Body of pancreas (tissue), 4 donors: Measurements from ENCODE around the gene UQCRHL.

Experiments
- POLR2A ChIP-seq, 3 donors: fragments of 450-650 bp; IDR thresholded peaks; one replicate each; pipeline ENCODE4 v1.6.1; 2016; ENCODE audit warnings: antibody characterized with exemption in 3 of 3, mild to moderate bottlenecking in 2 of 3
- TF ChIP-seq, protein P1 (sequence below), 7 experiments: fragments of 450-650 bp in 4 of 7; fragments of 200-600 bp in 3 of 7; sonication (generic) in 3 of 7; IDR thresholded peaks; one replicate each; pipeline ENCODE4 v1.5.1; 2016 to 2019; ENCODE audit warnings: antibody characterized with exemption in 7 of 7

DNA sequence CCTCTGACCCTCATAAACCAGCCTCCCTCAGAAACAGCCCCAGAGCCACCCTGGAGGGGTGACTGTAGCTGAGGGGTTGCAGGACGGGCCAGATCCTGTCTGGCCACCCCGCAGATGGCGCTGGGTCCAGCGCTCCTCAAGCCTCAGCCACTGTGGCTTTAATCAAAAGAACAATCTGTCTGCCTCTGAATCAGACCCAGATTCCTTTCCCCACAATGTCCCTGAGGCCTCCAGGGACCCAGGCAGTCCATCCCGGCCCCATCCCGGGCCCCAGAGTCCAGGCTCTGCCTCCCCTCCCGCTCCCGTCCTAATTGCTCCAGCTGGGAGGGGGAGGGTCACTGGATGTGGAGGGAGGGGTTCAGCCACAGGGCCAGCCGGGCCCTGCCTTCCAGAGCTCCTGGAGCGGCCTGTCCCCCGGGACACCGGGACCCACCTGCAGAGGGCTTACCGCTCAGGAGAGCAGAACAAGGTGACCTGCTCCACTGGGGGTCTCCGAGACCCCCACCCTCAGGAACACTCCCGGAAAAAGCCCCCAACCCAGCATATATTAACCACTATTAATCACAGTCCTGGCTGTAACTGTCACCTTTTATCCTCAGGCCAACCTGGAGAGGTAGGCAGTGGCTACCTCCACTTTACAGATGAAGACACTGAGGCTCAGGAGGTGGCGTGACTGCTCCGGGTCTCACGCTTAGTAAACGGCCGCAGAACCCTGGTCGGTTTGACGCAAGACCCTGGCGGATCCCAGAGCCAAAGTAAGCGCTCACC lies 49.7 kb downstream of the UQCRHL start:
- TF ChIP-seq, protein P1, sequence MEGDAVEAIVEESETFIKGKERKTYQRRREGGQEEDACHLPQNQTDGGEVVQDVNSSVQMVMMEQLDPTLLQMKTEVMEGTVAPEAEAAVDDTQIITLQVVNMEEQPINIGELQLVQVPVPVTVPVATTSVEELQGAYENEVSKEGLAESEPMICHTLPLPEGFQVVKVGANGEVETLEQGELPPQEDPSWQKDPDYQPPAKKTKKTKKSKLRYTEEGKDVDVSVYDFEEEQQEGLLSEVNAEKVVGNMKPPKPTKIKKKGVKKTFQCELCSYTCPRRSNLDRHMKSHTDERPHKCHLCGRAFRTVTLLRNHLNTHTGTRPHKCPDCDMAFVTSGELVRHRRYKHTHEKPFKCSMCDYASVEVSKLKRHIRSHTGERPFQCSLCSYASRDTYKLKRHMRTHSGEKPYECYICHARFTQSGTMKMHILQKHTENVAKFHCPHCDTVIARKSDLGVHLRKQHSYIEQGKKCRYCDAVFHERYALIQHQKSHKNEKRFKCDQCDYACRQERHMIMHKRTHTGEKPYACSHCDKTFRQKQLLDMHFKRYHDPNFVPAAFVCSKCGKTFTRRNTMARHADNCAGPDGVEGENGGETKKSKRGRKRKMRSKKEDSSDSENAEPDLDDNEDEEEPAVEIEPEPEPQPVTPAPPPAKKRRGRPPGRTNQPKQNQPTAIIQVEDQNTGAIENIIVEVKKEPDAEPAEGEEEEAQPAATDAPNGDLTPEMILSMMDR (IDR thresholded peaks at IDR 0.05): no peak
- TF ChIP-seq POLR2A (IDR thresholded peaks at IDR 0.05): no peak
